ENCODE data around the gene CSNK1G2.

Gene CSNK1G2

GRCh38 chr19:1941146-1942077 is at the start of gene CSNK1G2:
TSS of gene CSNK1G2 (plus strand) at chr19:1941172. CDS start at chr19:1969773, 28,601 bp downstream.
- DNase-seq (ENCODE audit: low spot score), result no peak
- no peak for FAIRE-seq

- no peak for DNase-seq (ENCODE audit: low spot score)
- FAIRE-seq, result no peak
Observed at GRCh38 chr19:1893791-1894190, 47.2 kb upstream of the CSNK1G2 start.

DNA sequence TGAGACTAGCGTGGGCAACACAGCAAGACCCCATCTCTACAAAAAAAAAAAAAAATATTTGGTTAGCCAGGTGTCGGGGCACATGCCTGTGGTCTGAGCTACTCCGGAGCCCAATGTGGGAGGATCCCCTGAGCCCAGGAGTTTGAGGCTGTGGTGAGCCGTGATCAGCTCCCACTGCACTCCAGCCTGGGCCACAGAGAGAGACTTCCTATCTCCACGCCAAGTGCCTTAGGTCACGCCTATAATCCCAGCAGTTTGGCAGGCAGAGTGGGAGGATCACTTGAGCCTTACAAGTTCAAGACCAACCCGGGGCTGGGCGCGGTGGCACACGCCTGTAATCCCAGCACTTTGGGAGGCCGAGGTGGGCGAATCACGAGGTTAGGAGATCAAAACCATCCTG is 44.5 kb upstream of the CSNK1G2 start:
- no peak for FAIRE-seq
- no peak for DNase-seq (ENCODE audit: low spot score)

GRCh38 chr19:1901940-1902404 is 39.0 kb upstream of the CSNK1G2 start:
- FAIRE-seq (no peak), DNase-seq (ENCODE audit: low spot score) (no peak)

DNA sequence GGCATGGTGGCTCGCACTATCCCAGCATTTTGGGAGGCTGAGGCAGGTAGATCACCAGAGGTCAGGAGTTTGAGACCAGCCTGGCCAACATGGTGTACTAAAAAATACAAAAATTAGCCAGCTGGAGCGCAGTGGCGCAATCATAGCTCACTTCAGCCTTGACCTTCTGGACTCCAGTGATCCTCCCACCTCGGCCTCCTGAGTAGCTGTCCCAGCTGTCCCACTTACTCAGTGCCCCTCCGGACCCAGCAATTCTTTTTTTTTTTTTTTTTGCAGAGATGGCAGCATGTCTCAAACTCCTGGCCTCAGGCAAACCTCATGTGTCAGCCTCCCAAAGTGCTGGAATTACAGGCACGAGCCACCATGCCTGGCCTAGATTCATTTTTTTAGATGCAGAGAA is 38.0 kb upstream of the CSNK1G2 start:
- DNase-seq (ENCODE audit: low spot score) (no peak), FAIRE-seq (no peak)

DNA sequence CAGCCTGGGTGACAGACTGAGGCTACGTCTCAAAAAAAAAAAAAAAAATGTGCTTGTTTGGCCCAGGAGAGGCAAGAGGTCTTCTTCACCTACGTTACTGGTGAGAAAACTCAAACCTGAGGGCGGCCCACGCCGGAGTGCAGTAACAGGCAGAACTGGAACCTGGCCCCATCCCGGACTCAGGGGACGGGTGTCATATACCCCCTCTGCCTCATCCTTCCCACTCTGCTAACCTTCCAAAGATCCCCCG is 36.2 kb upstream of the CSNK1G2 start:
- no peak for FAIRE-seq
- no peak for DNase-seq (ENCODE audit: low spot score)

GRCh38 chr19:1905110-1905862 is 35.7 kb upstream of the CSNK1G2 start, which contains the start of the genes ADAT3 and SCAMP4:
TSS of gene ADAT3 (plus strand) at chr19:1905399. CDS start at chr19:1912048, 6,649 bp downstream.
TSS of gene SCAMP4 (plus strand) at chr19:1905399. CDS start at chr19:1915020, 9,621 bp downstream.
- FAIRE-seq (peak; percentile 73), DNase-seq (ENCODE audit: low spot score) (peak; percentile 94)

GRCh38 chr19:1905863-1906375 is 35.1 kb upstream of the CSNK1G2 start:
- no peak for FAIRE-seq
- no peak for DNase-seq (ENCODE audit: low spot score)

GRCh38 chr19:1906985-1907562 is 33.9 kb upstream of the CSNK1G2 start:
- DNase-seq (ENCODE audit: low spot score) (no peak), FAIRE-seq (no peak)

GRCh38 chr19:1907563-1908363 is 33.2 kb upstream of the CSNK1G2 start:
- no peak for DNase-seq (ENCODE audit: low spot score)

DNA sequence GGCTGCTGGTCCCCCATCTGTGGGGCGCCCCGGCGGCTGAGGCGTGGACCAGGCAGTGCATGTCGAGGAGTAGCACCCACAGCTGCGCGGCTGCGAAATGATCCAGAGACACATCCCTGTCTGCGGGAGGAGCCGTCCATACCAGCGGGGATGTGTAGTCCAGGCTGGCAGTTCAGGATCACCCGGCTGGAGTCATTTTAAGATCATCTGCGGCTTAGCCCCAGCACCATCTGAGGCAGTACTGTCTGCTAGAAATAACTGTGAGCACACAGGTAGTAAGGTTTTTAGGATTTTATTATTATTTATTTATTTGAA is 32.7 kb upstream of the CSNK1G2 start:
- DNase-seq (ENCODE audit: low spot score) (no peak), FAIRE-seq (no peak)

More at GRCh38 chr19:1907563-1908363, 33.2 kb upstream of the CSNK1G2 start:
- FAIRE-seq, result no peak

DNA sequence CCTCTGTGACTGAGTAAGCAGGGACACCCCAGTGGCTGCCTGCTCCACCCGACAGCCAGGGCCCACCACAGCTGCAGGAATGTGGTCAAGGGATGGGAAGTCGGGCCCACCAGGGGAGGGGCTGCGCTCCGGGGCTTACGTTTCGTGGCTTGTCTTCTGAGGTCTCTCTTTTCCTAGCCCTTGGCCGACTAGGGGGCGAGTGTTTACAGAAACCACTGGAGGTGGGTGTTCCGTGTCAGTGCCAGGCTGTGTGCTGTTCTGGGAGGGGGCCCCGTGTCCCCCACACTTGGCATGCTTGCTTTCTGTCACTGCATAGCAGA is 31.3 kb upstream of the CSNK1G2 start:
- DNase-seq (ENCODE audit: low spot score), result no peak
- no peak for FAIRE-seq

DNA sequence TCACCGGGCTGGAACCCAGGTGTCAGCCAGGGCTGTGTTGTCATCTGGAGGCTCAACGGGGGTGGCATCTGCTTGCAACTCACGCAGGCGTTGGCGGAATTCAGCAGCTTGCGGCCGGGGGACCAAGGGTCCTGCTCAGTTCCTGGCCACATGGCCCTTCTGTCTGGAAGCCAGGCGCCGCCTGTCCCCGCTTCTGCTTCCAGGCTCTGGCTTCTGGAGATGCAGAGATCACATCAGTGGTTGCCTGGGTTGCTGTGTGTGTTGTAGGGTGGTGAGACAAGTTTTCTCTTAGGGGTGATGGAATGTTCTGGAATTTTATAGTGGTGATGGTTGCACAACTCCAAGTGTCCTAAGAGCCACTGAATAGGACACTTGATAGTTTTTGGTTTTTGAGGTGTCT is 30.8 kb upstream of the CSNK1G2 start:
- DNase-seq (ENCODE audit: low spot score) (no peak), FAIRE-seq (no peak)

- DNase-seq (ENCODE audit: low spot score), result no peak
- FAIRE-seq, result no peak
Observed at GRCh38 chr19:1911098-1911497, 29.9 kb upstream of the CSNK1G2 start.

GRCh38 chr19:1911995-1912394 is 29.0 kb upstream of the CSNK1G2 start:
- FAIRE-seq, result no peak
- no peak for DNase-seq (ENCODE audit: low spot score)

- FAIRE-seq (no peak), DNase-seq (ENCODE audit: low spot score) (no peak)
Observed at GRCh38 chr19:1912760-1913505, 28.0 kb upstream of the CSNK1G2 start.

DNA sequence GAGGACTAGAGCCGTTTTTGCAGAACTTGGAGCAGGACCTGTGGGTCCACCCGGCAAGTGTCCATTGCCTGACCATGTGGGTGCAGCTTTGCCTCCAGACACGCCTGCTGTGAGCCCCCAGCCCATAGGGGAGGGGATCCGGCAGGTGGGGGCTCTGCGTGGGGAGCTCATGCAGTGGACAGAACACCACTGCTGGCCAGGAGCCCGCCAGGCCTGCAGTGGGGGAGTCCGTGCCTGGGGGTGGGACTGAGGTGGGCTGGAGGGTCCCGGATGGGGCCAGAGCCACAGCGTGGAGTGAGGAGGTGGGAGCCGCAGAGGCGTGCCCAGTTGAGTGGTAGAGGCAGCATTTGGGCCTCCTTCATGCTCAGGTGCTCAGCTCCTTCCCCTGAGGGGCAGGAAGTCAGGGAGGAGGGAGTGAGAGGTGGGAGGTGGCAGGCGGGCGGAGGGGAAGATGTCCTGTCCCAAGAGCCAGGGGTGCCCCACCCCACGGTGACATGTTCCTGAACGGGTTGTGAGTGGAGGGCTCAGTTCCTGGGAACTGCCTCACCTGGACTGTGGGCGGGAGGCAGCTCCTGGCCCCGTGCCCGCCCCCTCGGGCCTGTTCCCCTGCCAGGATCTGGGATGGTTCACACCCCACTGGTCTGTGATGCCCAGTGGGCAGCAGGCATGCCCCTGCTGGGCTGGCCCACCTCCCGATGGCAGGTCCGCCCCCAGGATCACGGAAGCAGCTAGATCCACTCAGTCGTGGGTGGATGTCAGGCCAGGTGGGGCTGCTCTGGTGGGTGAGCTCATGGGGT is 27.0 kb upstream of the CSNK1G2 start:
- DNase-seq (ENCODE audit: low spot score) (no peak), FAIRE-seq (no peak)

DNA sequence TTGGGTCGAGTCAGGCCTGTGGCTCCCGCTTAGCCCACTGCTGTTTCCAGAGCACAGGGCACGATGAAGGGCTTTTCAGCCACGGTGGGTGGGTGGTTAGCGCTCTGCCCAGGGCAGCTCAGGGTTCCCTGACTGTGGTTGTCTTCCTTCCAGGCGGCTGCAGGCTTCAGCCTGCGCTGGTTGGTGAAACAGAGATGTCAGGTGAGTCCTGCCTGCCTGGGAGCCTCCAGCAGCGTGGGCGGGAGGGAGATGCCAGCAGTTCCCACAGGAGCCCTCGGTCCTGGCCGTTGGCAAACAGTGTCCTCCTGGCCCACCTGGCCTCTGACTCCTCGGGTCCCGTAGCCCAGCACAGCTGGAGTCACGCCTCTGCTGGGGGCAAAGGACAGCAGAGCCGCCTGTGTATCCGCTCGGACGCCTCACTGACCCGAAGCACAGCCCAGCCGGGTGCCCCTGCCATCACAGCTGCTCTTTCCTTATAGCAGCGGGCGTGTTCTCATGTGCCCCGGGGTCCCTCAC is 26.1 kb upstream of the CSNK1G2 start:
- DNase-seq (ENCODE audit: low spot score), result no peak
- FAIRE-seq, result no peak

- no peak for DNase-seq (ENCODE audit: low spot score)
- FAIRE-seq, result no peak
Observed at GRCh38 chr19:1917146-1917545, 23.8 kb upstream of the CSNK1G2 start.

GRCh38 chr19:1917926-1918325 is 23.0 kb upstream of the CSNK1G2 start:
- DNase-seq (ENCODE audit: low spot score), result no peak
- FAIRE-seq, result no peak
